Measurements from ENCODE around the gene HOXA13.

- TF ChIP-seq, protein P1, sequence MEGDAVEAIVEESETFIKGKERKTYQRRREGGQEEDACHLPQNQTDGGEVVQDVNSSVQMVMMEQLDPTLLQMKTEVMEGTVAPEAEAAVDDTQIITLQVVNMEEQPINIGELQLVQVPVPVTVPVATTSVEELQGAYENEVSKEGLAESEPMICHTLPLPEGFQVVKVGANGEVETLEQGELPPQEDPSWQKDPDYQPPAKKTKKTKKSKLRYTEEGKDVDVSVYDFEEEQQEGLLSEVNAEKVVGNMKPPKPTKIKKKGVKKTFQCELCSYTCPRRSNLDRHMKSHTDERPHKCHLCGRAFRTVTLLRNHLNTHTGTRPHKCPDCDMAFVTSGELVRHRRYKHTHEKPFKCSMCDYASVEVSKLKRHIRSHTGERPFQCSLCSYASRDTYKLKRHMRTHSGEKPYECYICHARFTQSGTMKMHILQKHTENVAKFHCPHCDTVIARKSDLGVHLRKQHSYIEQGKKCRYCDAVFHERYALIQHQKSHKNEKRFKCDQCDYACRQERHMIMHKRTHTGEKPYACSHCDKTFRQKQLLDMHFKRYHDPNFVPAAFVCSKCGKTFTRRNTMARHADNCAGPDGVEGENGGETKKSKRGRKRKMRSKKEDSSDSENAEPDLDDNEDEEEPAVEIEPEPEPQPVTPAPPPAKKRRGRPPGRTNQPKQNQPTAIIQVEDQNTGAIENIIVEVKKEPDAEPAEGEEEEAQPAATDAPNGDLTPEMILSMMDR (conservative IDR thresholded peaks at IDR 0.05 in 1 of 2, IDR thresholded peaks at IDR 0.05 in 1 of 2; ENCODE audit: extremely low read depth in 1 of 2, insufficient read depth in 1 of 2, low read depth in 1 of 2, low read length in 2 of 2), result no peak
- no peak for TF ChIP-seq EZH2 (IDR thresholded peaks at IDR 0.05; ENCODE audit: borderline replicate concordance, low read length)
Measured at GRCh38 chr7:27171325-27171636, 28.6 kb downstream of the HOXA13 start.
